Measurements from ENCODE around the gene PPP3R2. TPM values are rescaled to one million over a fixed set of nuclear protein-coding genes. Genes with fewer than 3 reads are reported as not detected.

Gene PPP3R2
- total RNA-seq, 2 donors from 2014 or later: not detected

- Histone ChIP-seq H3K27me3 (ENCODE audit: control insufficient read depth, insufficient read depth, low read length, poor library complexity, severe bottlenecking) (no peaks in the 10 kb centered on the region), H3K4me3 (ENCODE audit: low read length) (no peak overlapping the region), H3K4me1 (ENCODE audit: control insufficient read depth, insufficient read depth, low read length) (no peaks in the 10 kb centered on the region), H3K27ac (ENCODE audit: low read depth, low read length) (no peak overlapping the region), H3K9me3 (ENCODE audit: control insufficient read depth, low read length) (no peaks in the 10 kb centered on the region), H3K9ac (ENCODE audit: extremely low read depth, low read length, poor library complexity, severe bottlenecking) (no peak overlapping the region), H3K36me3 (ENCODE audit: control insufficient read depth, insufficient read depth, low read length) (no peaks in the 10 kb centered on the region)
- Mint-ChIP-seq H3K27me3 (ENCODE audit: insufficient read depth) (no peaks in the 10 kb centered on the region), H3K27ac (no peak overlapping the region), H3K4me1 (peaks cover 2% of the 10 kb centered on the region), H3K36me3 (ENCODE audit: low read depth) (no peaks in the 10 kb centered on the region), H3K4me3 (no peak overlapping the region), H3K9me3 (no peaks in the 10 kb centered on the region)
- TF ChIP-seq, protein P1, sequence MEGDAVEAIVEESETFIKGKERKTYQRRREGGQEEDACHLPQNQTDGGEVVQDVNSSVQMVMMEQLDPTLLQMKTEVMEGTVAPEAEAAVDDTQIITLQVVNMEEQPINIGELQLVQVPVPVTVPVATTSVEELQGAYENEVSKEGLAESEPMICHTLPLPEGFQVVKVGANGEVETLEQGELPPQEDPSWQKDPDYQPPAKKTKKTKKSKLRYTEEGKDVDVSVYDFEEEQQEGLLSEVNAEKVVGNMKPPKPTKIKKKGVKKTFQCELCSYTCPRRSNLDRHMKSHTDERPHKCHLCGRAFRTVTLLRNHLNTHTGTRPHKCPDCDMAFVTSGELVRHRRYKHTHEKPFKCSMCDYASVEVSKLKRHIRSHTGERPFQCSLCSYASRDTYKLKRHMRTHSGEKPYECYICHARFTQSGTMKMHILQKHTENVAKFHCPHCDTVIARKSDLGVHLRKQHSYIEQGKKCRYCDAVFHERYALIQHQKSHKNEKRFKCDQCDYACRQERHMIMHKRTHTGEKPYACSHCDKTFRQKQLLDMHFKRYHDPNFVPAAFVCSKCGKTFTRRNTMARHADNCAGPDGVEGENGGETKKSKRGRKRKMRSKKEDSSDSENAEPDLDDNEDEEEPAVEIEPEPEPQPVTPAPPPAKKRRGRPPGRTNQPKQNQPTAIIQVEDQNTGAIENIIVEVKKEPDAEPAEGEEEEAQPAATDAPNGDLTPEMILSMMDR (conservative IDR thresholded peaks at IDR 0.05): no peak
- DNase-seq: no peak
- 90% methylated on average over 1 of the region's 1 CpG; no CpG with 5 or more reads in 1 of the 2 experiments for WGBS, 2 experiments (ENCODE audit: insufficient coverage in 1 of 2, insufficient read length in 1 of 2)
Measured at GRCh38 chr9:101632611-101633010, 37.8 kb upstream of the PPP3R2 start.

- Histone ChIP-seq H3K9ac (ENCODE audit: extremely low read depth, low read length, poor library complexity, severe bottlenecking) (no peak overlapping the region), H3K27me3 (ENCODE audit: control insufficient read depth, insufficient read depth, low read length, poor library complexity, severe bottlenecking) (no peaks in the 10 kb centered on the region), H3K27ac (ENCODE audit: low read depth, low read length) (no peak overlapping the region), H3K4me1 (ENCODE audit: control insufficient read depth, insufficient read depth, low read length) (no peaks in the 10 kb centered on the region), H3K9me3 (ENCODE audit: control insufficient read depth, low read length) (no peaks in the 10 kb centered on the region), H3K4me3 (ENCODE audit: low read length) (no peak overlapping the region), H3K36me3 (ENCODE audit: control insufficient read depth, insufficient read depth, low read length) (no peaks in the 10 kb centered on the region)
- 38 to 53% methylated on average over 2 of the region's 2 CpGs for WGBS, 2 experiments (ENCODE audit: insufficient coverage in 1 of 2, insufficient read length in 1 of 2)
- Mint-ChIP-seq H3K4me3 (no peak overlapping the region), H3K27me3 (ENCODE audit: insufficient read depth) (no peaks in the 10 kb centered on the region), H3K9me3 (no peaks in the 10 kb centered on the region), H3K36me3 (ENCODE audit: low read depth) (no peaks in the 10 kb centered on the region), H3K4me1 (peaks cover 2% of the 10 kb centered on the region), H3K27ac (no peak overlapping the region)
- TF ChIP-seq, protein P1 (conservative IDR thresholded peaks at IDR 0.05): no peak
- no peak for DNase-seq
Measured at GRCh38 chr9:101631892-101632291, 37.1 kb upstream of the PPP3R2 start.

- Mint-ChIP-seq H3K27ac (no peak overlapping the region), H3K9me3 (no peaks in the 10 kb centered on the region), H3K4me1 (peaks cover 2% of the 10 kb centered on the region), H3K36me3 (ENCODE audit: low read depth) (no peaks in the 10 kb centered on the region), H3K4me3 (no peak overlapping the region), H3K27me3 (ENCODE audit: insufficient read depth) (no peaks in the 10 kb centered on the region)
- no peak for DNase-seq
- 65 to 80% methylated on average over 2 to 5 of the region's 5 CpGs for WGBS, 2 experiments (ENCODE audit: insufficient coverage in 1 of 2, insufficient read length in 1 of 2)
- no peak overlapping the region for H3K4me3 ChIP-seq (ENCODE audit: low read length)
- H3K9ac ChIP-seq (ENCODE audit: extremely low read depth, low read length, poor library complexity, severe bottlenecking): no peak overlapping the region
- H3K4me1 ChIP-seq (ENCODE audit: control insufficient read depth, insufficient read depth, low read length): no peaks in the 10 kb centered on the region
- no peaks in the 10 kb centered on the region for H3K36me3 ChIP-seq (ENCODE audit: control insufficient read depth, insufficient read depth, low read length)
- no peaks in the 10 kb centered on the region for H3K27me3 ChIP-seq (ENCODE audit: control insufficient read depth, insufficient read depth, low read length, poor library complexity, severe bottlenecking)
- TF ChIP-seq, protein P1 (conservative IDR thresholded peaks at IDR 0.05): no peak
- no peaks in the 10 kb centered on the region for H3K9me3 ChIP-seq (ENCODE audit: control insufficient read depth, low read length)
- H3K27ac ChIP-seq (ENCODE audit: low read depth, low read length): no peak overlapping the region
Measured at GRCh38 chr9:101629636-101630035, 34.9 kb upstream of the PPP3R2 start.

Measured in endodermal cell (in vitro differentiated cells).